Fibroblast of skin of back (primary cell): Measurements from ENCODE around the gene IL13.
A peak's percentile ranks its signal among the peaks of the same experiment; 100 is the strongest.
"Not testable (repeated sequence)": the region's sequence is repeated elsewhere in the genome, so short reads cannot be mapped to it uniquely, and the experiment has no call there.

Source experiments
- DNase-seq: peaks from one replicate; pipeline ENCODE4 v3.0.0-alpha.2; 2013

Gene IL13

GRCh38 chr5:132689513-132689912 lies 31.5 kb downstream of the IL13 start:
- no peak for DNase-seq

GRCh38 chr5:132690156-132690555 lies 32.2 kb downstream of the IL13 start:
- no peak for DNase-seq

GRCh38 chr5:132691755-132692631 lies 34.0 kb downstream of the IL13 start:
- not testable (repeated sequence) for DNase-seq

- no peak for DNase-seq
Observed at GRCh38 chr5:132692632-132692967, 34.6 kb downstream of the IL13 start.

GRCh38 chr5:132695956-132696355 lies 38.0 kb downstream of the IL13 start:
- no peak for DNase-seq

- DNase-seq = peak; percentile 49
Observed at GRCh38 chr5:132704875-132705274, 46.9 kb downstream of the IL13 start.

GRCh38 chr5:132708645-132709044 lies 50.7 kb downstream of the IL13 start:
- DNase-seq = no peak
